Fibroblast of skin of scalp (primary cell): ENCODE results near the gene PLD6.

ENCODE experiments used
- DNase-seq: peaks from one replicate; pipeline ENCODE4 v3.0.0-alpha.2; 2013

PLD6 gene

DNA sequence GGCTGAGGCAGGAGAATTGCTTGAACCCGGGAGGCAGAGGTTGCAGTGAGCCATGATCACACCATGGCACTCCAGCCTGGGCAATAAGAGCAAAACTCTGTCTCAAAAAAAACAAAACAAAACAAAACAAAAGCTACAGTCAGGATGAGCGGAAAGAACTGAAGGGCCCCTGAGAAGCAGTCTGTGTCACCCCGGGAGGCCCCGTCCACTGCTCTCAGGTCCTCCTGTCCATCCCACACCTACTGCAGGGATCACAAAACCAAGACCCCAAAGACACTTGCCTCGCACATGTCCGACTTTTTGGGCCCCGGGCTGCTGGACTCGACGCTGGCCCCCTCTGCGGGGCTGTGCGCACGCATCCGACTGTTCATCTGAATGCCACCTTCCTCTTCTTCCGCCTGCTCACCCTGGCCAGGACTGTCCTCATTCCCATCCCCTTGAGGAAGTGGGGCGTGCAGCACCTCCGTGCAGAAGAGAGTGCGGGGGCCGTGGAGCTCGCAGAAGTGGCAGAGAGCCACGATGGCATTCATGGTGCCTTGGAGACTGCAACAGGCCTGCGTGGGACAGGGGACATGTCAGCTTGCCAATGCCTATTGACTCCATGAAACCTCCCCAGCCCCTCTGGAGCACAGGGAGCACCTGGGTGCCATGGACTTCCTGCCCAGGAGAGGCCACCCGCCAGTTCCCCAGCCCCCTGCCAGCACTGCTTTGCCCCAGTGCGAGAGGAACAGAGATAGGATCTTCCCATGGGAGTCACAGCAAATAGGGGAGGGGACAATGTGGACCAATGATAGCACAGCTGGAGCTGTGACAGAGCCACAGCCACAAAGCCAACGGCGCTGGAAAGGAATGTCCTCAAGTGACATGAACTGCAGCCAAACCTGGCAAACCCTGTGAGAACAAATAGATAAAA is 21.7 kb upstream of the PLD6 start:
- DNase-seq: no peak

- no peak for DNase-seq
Measured at GRCh38 chr17:17226451-17227265, 20.5 kb upstream of the PLD6 start.

- no peak for DNase-seq
Measured at GRCh38 chr17:17225901-17226300, 19.8 kb upstream of the PLD6 start.

GRCh38 chr17:17224137-17224536 is 18.0 kb upstream of the PLD6 start:
- DNase-seq: no peak

GRCh38 chr17:17223736-17224135 is 17.6 kb upstream of the PLD6 start:
- no peak for DNase-seq

DNA sequence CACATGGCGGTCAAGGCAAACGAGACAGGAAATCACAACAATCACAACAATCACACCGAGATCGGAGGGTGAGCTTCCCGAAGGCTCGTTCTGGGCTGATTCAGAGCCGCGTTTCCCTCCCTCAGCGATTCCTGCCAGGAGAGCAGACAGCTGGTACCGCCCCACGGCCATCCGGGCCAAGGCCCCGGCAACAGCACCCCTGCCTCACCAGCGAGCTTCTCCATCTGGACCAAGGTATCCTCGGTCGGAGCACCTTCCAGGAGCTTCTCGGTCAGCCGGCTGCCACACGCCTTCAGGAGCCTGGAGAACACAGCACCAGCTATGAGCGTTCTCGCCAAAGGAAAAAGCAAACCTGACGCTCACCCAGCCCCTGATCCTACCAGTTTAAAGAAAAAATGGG is 15.2 kb upstream of the PLD6 start:
- no peak for DNase-seq

DNA sequence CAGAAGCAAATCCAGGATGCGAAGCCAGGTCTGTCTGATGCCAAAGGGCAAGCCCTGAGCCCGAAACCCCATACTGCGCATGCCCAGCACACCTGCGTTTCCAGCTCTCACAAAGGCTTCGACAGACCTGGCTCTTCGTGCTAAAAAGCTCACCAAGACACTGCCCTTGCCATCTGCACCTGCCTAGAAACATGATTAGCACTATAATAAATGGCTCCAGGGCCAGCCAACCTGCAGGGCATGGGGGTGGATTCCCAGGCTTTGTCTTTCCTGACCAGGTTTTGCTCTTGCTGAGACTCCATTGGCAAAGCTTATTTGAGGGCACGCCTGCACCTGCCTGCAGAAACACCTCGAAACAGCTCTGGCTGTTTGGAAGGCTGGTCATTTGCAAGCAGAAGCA is 14.4 kb upstream of the PLD6 start:
- no peak for DNase-seq

DNA sequence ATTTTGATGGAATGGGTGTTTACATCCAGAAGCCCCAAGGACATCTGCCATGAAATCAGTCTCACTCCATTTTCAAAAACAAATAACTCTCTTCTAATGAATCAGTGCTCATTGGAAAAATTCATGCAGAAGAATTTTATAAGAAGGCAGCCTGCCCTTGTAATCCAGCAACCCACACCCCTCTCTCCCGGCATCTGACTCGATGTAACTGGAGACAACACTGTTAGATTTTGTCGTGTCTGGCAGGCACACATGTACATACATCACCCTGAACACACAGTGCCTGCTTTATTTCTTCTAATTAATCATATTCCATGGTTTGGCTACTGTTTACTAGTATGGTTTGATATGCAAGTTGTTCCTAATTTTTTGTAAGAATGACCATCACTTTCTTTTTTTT is 11.9 kb upstream of the PLD6 start:
- DNase-seq: no peak

- DNase-seq: no peak
Measured at GRCh38 chr17:17216776-17217175, 10.6 kb upstream of the PLD6 start.

DNA sequence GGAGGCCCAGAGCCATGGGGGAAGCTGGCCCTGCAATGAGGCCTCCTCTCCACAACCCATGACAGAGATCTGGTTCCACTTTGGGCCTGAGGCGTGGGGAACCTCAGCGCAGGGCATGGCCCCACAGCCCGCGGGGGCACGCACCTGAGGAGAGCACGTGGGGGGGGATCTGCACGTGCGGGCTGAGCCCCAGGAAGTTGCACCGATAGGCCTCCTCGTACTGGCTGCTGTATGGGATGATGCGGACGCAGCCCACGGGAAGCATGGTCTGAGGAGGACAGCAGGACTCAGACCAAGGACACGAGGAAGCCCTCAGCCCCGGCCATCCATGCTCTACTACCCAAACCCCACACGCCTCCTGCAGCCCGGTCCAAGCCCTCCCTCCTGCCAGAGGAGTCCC is 10.1 kb upstream of the PLD6 start:
- no peak for DNase-seq

DNA sequence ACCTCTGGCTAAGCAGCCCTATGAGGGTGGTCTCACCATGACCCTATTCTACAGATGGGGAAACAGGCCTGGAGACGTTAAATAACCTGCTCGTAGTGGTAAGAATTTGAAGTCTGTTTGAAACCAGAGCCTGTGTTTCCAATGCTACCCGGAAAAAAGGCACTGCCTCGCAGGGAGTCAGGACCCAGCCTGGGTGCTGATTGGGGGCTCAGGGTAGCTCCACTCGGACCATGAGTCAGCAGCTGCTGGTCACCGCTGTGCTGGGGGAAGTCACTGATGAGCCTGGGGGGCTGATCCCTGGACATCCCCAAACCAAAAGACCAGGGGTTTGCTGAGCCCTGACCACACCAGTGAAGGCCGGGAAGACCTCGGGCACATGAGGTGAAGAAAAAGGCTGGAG is 9.4 kb upstream of the PLD6 start:
- no peak for DNase-seq

DNA sequence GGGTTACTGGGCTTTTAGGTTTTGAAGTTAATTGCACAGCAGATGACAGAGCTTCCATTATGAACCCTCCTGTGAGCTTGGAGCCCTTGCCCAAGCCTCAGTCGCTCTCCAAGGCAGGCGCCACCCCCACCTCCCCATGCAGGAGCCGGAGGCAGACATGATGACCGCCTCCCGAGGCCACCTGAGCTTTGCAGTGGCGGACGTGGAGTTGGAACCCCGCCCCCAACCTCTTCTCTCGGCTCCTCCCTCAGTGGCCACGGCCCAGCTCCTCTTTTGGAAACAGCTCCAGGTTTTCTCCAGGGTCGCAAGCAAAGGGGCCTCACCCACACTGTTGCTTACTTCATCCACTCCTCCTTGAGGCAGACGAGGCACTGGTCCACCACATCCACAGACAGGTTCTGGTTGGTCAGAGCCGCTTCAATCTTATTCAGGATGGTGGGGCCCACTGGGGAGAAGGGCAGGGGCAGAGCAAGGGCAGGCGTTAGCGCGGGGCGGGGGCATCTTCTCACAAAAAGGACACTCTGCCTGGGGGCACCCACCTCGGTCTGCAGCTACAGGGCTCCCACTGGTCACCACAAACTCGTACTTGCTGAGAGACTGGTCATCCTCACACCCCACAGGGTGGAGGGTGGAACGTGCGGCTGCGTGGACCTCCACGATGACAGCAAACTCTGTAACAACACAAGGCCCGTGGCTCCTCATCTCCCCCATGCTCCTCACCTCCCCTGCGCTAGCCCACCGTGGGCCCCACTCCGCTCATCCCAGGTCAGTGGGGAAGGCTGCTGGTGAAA is 8.7 kb upstream of the PLD6 start:
- no peak for DNase-seq

- DNase-seq: no peak
Measured at GRCh38 chr17:17213775-17214174, 7.6 kb upstream of the PLD6 start.

- no peak for DNase-seq
Measured at GRCh38 chr17:17207998-17208397, 1.9 kb upstream of the PLD6 start.

DNA sequence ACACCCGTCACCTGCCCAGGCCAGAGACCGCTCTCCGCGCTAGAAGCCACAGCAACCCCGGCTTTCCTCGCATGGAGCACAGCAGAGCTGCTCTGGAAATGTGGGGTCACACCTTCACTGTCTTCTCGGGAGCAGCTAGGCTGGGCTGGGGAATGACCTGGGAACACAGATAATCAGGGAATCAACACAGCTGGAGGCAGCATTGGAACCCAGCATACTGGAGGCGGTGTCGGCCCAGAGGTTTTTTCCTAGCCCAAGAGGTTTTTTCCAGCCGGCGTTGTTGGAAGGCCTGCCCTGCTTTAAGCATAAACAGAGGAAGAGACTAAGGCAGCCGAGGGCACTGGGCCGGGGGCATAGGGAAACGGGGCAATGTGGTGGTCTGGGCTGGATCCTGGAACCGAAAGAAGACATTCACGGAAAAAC is 791 bp upstream of the PLD6 start:
- no peak for DNase-seq

- peak; percentile 24 for DNase-seq
Measured at GRCh38 chr17:17205368-17206123, 587 bp downstream of the PLD6 start.

DNA sequence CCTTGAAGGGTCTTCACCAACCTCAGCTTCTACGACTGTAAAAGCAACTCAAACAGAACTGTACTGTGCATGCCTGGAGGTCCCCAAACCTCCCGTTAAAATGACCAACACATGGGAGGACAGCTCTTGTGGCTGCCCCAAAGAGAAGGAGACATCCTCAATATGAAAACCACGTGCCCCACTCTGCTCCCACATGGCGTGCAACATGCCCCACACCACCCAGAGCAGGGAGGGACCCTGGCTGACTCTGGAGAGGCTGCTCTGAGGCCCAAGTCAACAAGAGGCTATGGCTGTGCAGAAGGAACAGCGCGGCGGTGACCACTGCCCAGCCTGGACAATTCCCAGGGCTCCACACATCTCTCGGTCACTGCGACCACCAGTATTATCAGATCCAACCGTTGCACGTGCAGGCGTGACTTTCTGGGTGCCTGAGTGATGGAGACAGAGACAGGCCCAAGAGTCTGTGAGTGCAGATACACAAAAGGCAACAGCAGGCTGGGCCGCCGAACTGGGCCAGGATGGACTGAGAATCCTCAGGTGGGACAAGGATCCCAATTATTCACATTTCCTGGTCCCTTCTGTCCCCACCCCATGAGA is 1.4 kb downstream of the PLD6 start:
- no peak for DNase-seq

GRCh38 chr17:17204041-17204591 is 2.0 kb downstream of the PLD6 start:
- DNase-seq: no peak

- no peak for DNase-seq
Measured at GRCh38 chr17:17203173-17203730, 2.9 kb downstream of the PLD6 start.

GRCh38 chr17:17201907-17202306 is 4.2 kb downstream of the PLD6 start:
- no peak for DNase-seq

GRCh38 chr17:17201271-17201670 is 4.9 kb downstream of the PLD6 start:
- no peak for DNase-seq
